ENCODE data around the gene GMDS.

GMDS gene

GRCh38 chr6:1580109-1580508, 665.3 kb downstream of the GMDS start:
- DNase-seq, result no peak

- DNase-seq, result no peak
These were observed 666.3 kb downstream of the GMDS start for GRCh38 chr6:1579096-1579495.

- DNase-seq, result no peak
These were observed 667.3 kb downstream of the GMDS start for GRCh38 chr6:1577896-1578745.

- no peak for DNase-seq
These were observed 668.2 kb downstream of the GMDS start for GRCh38 chr6:1577146-1577680.

GRCh38 chr6:1576711-1577110, 668.7 kb downstream of the GMDS start:
- DNase-seq, result no peak

GRCh38 chr6:1576166-1576565, 669.2 kb downstream of the GMDS start:
- DNase-seq, result no peak

GRCh38 chr6:1575210-1576041, 670.0 kb downstream of the GMDS start:
- DNase-seq, result peak in 28 of 56 donors; percentile 8 to 58 (median 29)

GRCh38 chr6:1574890-1575209, 670.6 kb downstream of the GMDS start:
- DNase-seq, result no peak

- DNase-seq, result peak in 40 of 56 donors; percentile 8 to 74 (median 33)
These were observed 671.2 kb downstream of the GMDS start for GRCh38 chr6:1574083-1574761.

Data from nucleus accumbens (tissue), 56 donors.